T-helper 1 cell (primary cell): ENCODE measurements around the gene METRN.
A peak's percentile ranks its signal among the peaks of the same experiment; 100 is the strongest.

Experiments used
- DNase-seq, 5 donors: peaks; one replicate each; pipeline ENCODE4 v3.0.0-alpha.2; 2012 to 2020

METRN gene

GRCh38 chr16:711084-711483, 3.8 kb upstream of the METRN start:
- no peak for DNase-seq

GRCh38 chr16:711548-712320, 3.2 kb upstream of the METRN start:
- peak; percentile 63 to 75 (median 72) for DNase-seq

- DNase-seq = peak in 1 of 5 donors; percentile 34
These were observed 2.1 kb upstream of the METRN start for GRCh38 chr16:712740-713250.

- no peak for DNase-seq
These were observed 839 bp upstream of the METRN start for GRCh38 chr16:714079-714478.

GRCh38 chr16:715477-716199, 720 bp downstream of the METRN start:
- DNase-seq = no peak

GRCh38 chr16:716200-716568, 1.3 kb downstream of the METRN start:
- DNase-seq = no peak

GRCh38 chr16:716768-717325, 1.9 kb downstream of the METRN start:
- no peak for DNase-seq

GRCh38 chr16:717450-718245, 2.7 kb downstream of the METRN start:
- no peak for DNase-seq

- no peak for DNase-seq
These were observed 3.5 kb downstream of the METRN start for GRCh38 chr16:718389-718788.

- DNase-seq = no peak
These were observed 4.0 kb downstream of the METRN start for GRCh38 chr16:718922-719321.

GRCh38 chr16:719815-720446, 5.0 kb downstream of the METRN start:
- peak in 1 of 5 donors; percentile 30 for DNase-seq

- peak in 1 of 5 donors; percentile 31 for DNase-seq
These were observed 5.6 kb downstream of the METRN start for GRCh38 chr16:720447-720989.

GRCh38 chr16:720990-721764, 6.3 kb downstream of the METRN start, which contains the start of gene ANTKMT:
Gene ANTKMT (plus strand): TSS chr16:721146. CDS start chr16:721275, 129 bp downstream.
- DNase-seq = peak; percentile 48 to 77 (median 67)

- peak in 1 of 5 donors; percentile 24 for DNase-seq
These were observed 7.0 kb downstream of the METRN start for GRCh38 chr16:721765-722540.

GRCh38 chr16:722835-723633, 8.1 kb downstream of the METRN start:
- DNase-seq = no peak

- DNase-seq = no peak
These were observed 8.8 kb downstream of the METRN start for GRCh38 chr16:723695-724094.

GRCh38 chr16:724188-725040, 9.5 kb downstream of the METRN start:
- no peak for DNase-seq

GRCh38 chr16:725041-725376, 10.1 kb downstream of the METRN start:
- DNase-seq = no peak
